GM12865 (cell line): ENCODE measurements around the gene TKTL1.
"Not testable (repeated sequence)": the region's sequence is repeated elsewhere in the genome, so short reads cannot be mapped to it uniquely, and the experiment has no call there.

Experiments
- DNase-seq: peaks from one replicate; pipeline ENCODE4 v3.0.0; 2010; ENCODE audit warnings: low read depth
- H3K4me3 ChIP-seq: 2 replicates; pipeline ENCODE4 v1.5.1; 2011; ENCODE audit warnings: mild to moderate bottlenecking, low read depth, low read length, control low read depth
- CTCF ChIP-seq: IDR thresholded peaks from 2 replicates; pipeline ENCODE4 v1.5.1; 2011; ENCODE audit warnings: low read length, control low read depth, low read depth, inconsistent platforms; ENCODE audit not compliant: insufficient read depth; ENCODE audit errors: missing control alignments

TKTL1 gene

GRCh38 chrX:154295664-154296310, at the start of gene TKTL1:
Gene TKTL1 (plus strand): TSS chrX:154295795. CDS start chrX:154295860, 65 bp downstream.
- no peak within 1 kb of the TSS for H3K4me3 ChIP-seq
- no peak for DNase-seq
- TF ChIP-seq CTCF, result no peak

- not testable (repeated sequence) for H3K4me3 ChIP-seq, DNase-seq
Measured at GRCh38 chrX:154247377-154248045, 48.1 kb upstream of the TKTL1 start.

- DNase-seq, H3K4me3 ChIP-seq: not testable (repeated sequence)
Measured at GRCh38 chrX:154248076-154248475, 47.5 kb upstream of the TKTL1 start.

- H3K4me3 ChIP-seq, DNase-seq: not testable (repeated sequence)
Measured at GRCh38 chrX:154257282-154257681, 38.3 kb upstream of the TKTL1 start, which contains the start of gene OPN1MW3. Gene OPN1MW3 (plus strand): TSS chrX:154257582. CDS start chrX:154257620, 38 bp downstream.

- DNase-seq, H3K4me3 ChIP-seq: not testable (repeated sequence)
Measured at GRCh38 chrX:154258711-154259110, 36.9 kb upstream of the TKTL1 start.

GRCh38 chrX:154263072-154263471, 32.5 kb upstream of the TKTL1 start:
- DNase-seq, result not testable (repeated sequence)

GRCh38 chrX:154269245-154269644, 26.4 kb upstream of the TKTL1 start:
- H3K4me3 ChIP-seq, DNase-seq: not testable (repeated sequence)

More at GRCh38 chrX:154263072-154263471, 32.5 kb upstream of the TKTL1 start:
- H3K4me3 ChIP-seq, result not testable (repeated sequence)

GRCh38 chrX:154284489-154285338, 10.9 kb upstream of the TKTL1 start:
- not testable (repeated sequence) for H3K4me3 ChIP-seq, DNase-seq

GRCh38 chrX:154286406-154286805, 9.2 kb upstream of the TKTL1 start:
- H3K4me3 ChIP-seq, DNase-seq: not testable (repeated sequence)

- TF ChIP-seq CTCF, result no peak
- DNase-seq, result no peak
- H3K4me3 ChIP-seq, result no peak within 1 kb of the TSS
Measured at GRCh38 chrX:154294791-154295574, 612 bp upstream of the TKTL1 start, which contains the start of gene TEX28. Gene TEX28 (minus strand): TSS chrX:154295124. CDS start chrX:154292117, 3,007 bp downstream.

- no peak for DNase-seq
- TF ChIP-seq CTCF, result no peak
Measured at GRCh38 chrX:154296731-154297130, 1.1 kb downstream of the TKTL1 start.

More at GRCh38 chrX:154296731-154297130, 1.1 kb downstream of the TKTL1 start:
- H3K4me3 ChIP-seq, result no peak overlapping the region
